Measurements from ENCODE around the gene MZF1.

Gene MZF1

GRCh38 chr19:58558623-58559274 lies 14.4 kb downstream of the MZF1 start:
- H3K27ac ChIP-seq (ENCODE audit: low read length): peak overlapping the region; percentile 98
- H3K9ac ChIP-seq (ENCODE audit: low read depth, low read length): peak overlapping the region; percentile 99
- H3K36me3 ChIP-seq (ENCODE audit: insufficient read depth, low read depth, low read length): peaks cover 13% of the 10 kb centered on the region
- peaks cover 14% of the 10 kb centered on the region for H3K4me1 ChIP-seq (ENCODE audit: insufficient read depth, low read length)
- peaks cover 36% of the 10 kb centered on the region for H3K27me3 ChIP-seq (ENCODE audit: insufficient read depth, low read length)
- no peaks in the 10 kb centered on the region for H3K9me3 ChIP-seq (ENCODE audit: insufficient read depth, low read depth, low read length)
- H3K4me3 ChIP-seq (ENCODE audit: low read length): peak overlapping the region; percentile 92

GRCh38 chr19:58558066-58558622 lies 15.0 kb downstream of the MZF1 start, which contains the start of gene UBE2M:
UBE2M (minus strand) TSS chr19:58558611; CDS start chr19:58558381, 230 bp downstream.
- Histone ChIP-seq H3K36me3 (ENCODE audit: insufficient read depth, low read depth, low read length) (peaks cover 13% of the 10 kb centered on the region), H3K4me1 (ENCODE audit: insufficient read depth, low read length) (peaks cover 16% of the 10 kb centered on the region)

GRCh38 chr19:58557221-58558065 lies 15.7 kb downstream of the MZF1 start:
- Histone ChIP-seq H3K9ac (ENCODE audit: low read depth, low read length) (peak overlapping the region; percentile 98), H3K9me3 (ENCODE audit: insufficient read depth, low read depth, low read length) (no peaks in the 10 kb centered on the region), H3K36me3 (ENCODE audit: insufficient read depth, low read depth, low read length) (peaks cover 18% of the 10 kb centered on the region), H3K4me1 (ENCODE audit: insufficient read depth, low read length) (peaks cover 16% of the 10 kb centered on the region), H3K27me3 (ENCODE audit: insufficient read depth, low read length) (peaks cover 23% of the 10 kb centered on the region), H3K27ac (ENCODE audit: low read length) (no peak overlapping the region), H3K4me3 (ENCODE audit: low read length) (peak overlapping the region; percentile 99)

More at GRCh38 chr19:58558066-58558622, 15.0 kb downstream of the MZF1 start, which contains the start of gene UBE2M:
- peak within 1 kb of the TSS; percentile 98 for H3K27ac ChIP-seq (ENCODE audit: low read length)
- peak within 1 kb of the TSS; percentile 99 for H3K9ac ChIP-seq (ENCODE audit: low read depth, low read length)
- H3K27me3 ChIP-seq (ENCODE audit: insufficient read depth, low read length): peaks cover 30% of the 10 kb centered on the region
- H3K4me3 ChIP-seq (ENCODE audit: low read length): peak within 1 kb of the TSS; percentile 99
- H3K9me3 ChIP-seq (ENCODE audit: insufficient read depth, low read depth, low read length): no peaks in the 10 kb centered on the region

GRCh38 chr19:58556622-58557220 lies 16.4 kb downstream of the MZF1 start:
- peak overlapping the region; percentile 99; the same call in 1 of the 2 replicates for H3K4me3 ChIP-seq (ENCODE audit: low read length)
- peak overlapping the region; percentile 98 for H3K9ac ChIP-seq (ENCODE audit: low read depth, low read length)
- H3K36me3 ChIP-seq (ENCODE audit: insufficient read depth, low read depth, low read length): peaks cover 26% of the 10 kb centered on the region
- no peaks in the 10 kb centered on the region for H3K9me3 ChIP-seq (ENCODE audit: insufficient read depth, low read depth, low read length)
- peaks cover 16% of the 10 kb centered on the region for H3K4me1 ChIP-seq (ENCODE audit: insufficient read depth, low read length)
- H3K27me3 ChIP-seq (ENCODE audit: insufficient read depth, low read length): peaks cover 15% of the 10 kb centered on the region
- H3K27ac ChIP-seq (ENCODE audit: low read length): no peak overlapping the region

- H3K36me3 ChIP-seq (ENCODE audit: insufficient read depth, low read depth, low read length): peaks cover 32% of the 10 kb centered on the region
- H3K9ac ChIP-seq (ENCODE audit: low read depth, low read length): no peak overlapping the region
These were observed 17.1 kb downstream of the MZF1 start for GRCh38 chr19:58555920-58556621.

GRCh38 chr19:58555369-58555885 lies 17.7 kb downstream of the MZF1 start:
- Histone ChIP-seq H3K27ac (ENCODE audit: low read length) (peak overlapping the region; percentile 89), H3K27me3 (ENCODE audit: insufficient read depth, low read length) (peaks cover 2% of the 10 kb centered on the region; the same call in 1 of the 2 replicates), H3K4me1 (ENCODE audit: insufficient read depth, low read length) (peaks cover 16% of the 10 kb centered on the region), H3K36me3 (ENCODE audit: insufficient read depth, low read depth, low read length) (peaks cover 39% of the 10 kb centered on the region), H3K9ac (ENCODE audit: low read depth, low read length) (peak overlapping the region; percentile 87; the same call in 1 of the 2 replicates), H3K9me3 (ENCODE audit: insufficient read depth, low read depth, low read length) (no peaks in the 10 kb centered on the region), H3K4me3 (ENCODE audit: low read length) (peak overlapping the region; percentile 89)

More at GRCh38 chr19:58555920-58556621, 17.1 kb downstream of the MZF1 start:
- peaks cover 16% of the 10 kb centered on the region for H3K4me1 ChIP-seq (ENCODE audit: insufficient read depth, low read length)
- no peaks in the 10 kb centered on the region for H3K9me3 ChIP-seq (ENCODE audit: insufficient read depth, low read depth, low read length)
- peak overlapping the region; percentile 99; the same call in 1 of the 2 replicates for H3K4me3 ChIP-seq (ENCODE audit: low read length)
- H3K27me3 ChIP-seq (ENCODE audit: insufficient read depth, low read length): peaks cover 9% of the 10 kb centered on the region
- H3K27ac ChIP-seq (ENCODE audit: low read length): no peak overlapping the region

- H3K36me3 ChIP-seq (ENCODE audit: insufficient read depth, low read depth, low read length): peaks cover 46% of the 10 kb centered on the region
- peak within 1 kb of the TSS; percentile 89 for H3K27ac ChIP-seq (ENCODE audit: low read length)
- H3K4me3 ChIP-seq (ENCODE audit: low read length): peak within 1 kb of the TSS; percentile 89
- peaks cover 11% of the 10 kb centered on the region for H3K4me1 ChIP-seq (ENCODE audit: insufficient read depth, low read length)
- H3K9ac ChIP-seq (ENCODE audit: low read depth, low read length): peak within 1 kb of the TSS; percentile 93
- no peaks in the 10 kb centered on the region for H3K9me3 ChIP-seq (ENCODE audit: insufficient read depth, low read depth, low read length)
- no peaks in the 10 kb centered on the region for H3K27me3 ChIP-seq (ENCODE audit: insufficient read depth, low read length)
These were observed 18.4 kb downstream of the MZF1 start, which contains the start of gene CHMP2A for GRCh38 chr19:58554494-58555368. CHMP2A (minus strand) TSS chr19:58555105; CDS start chr19:58554212, 893 bp downstream.

- H3K27me3 ChIP-seq (ENCODE audit: insufficient read depth, low read length): no peaks in the 10 kb centered on the region
- H3K36me3 ChIP-seq (ENCODE audit: insufficient read depth, low read depth, low read length): peaks cover 53% of the 10 kb centered on the region
- H3K4me3 ChIP-seq (ENCODE audit: low read length): peak overlapping the region; percentile 89
- peaks cover 10% of the 10 kb centered on the region for H3K4me1 ChIP-seq (ENCODE audit: insufficient read depth, low read length)
- H3K9ac ChIP-seq (ENCODE audit: low read depth, low read length): peak overlapping the region; percentile 93
- H3K9me3 ChIP-seq (ENCODE audit: insufficient read depth, low read depth, low read length): no peaks in the 10 kb centered on the region
- peak overlapping the region; percentile 80 for H3K27ac ChIP-seq (ENCODE audit: low read length)
These were observed 19.2 kb downstream of the MZF1 start for GRCh38 chr19:58553799-58554493.

GRCh38 chr19:58552655-58553054 lies 20.5 kb downstream of the MZF1 start:
- no peak overlapping the region for H3K9ac ChIP-seq (ENCODE audit: low read depth, low read length)
- H3K27ac ChIP-seq (ENCODE audit: low read length): no peak overlapping the region
- no peaks in the 10 kb centered on the region for H3K27me3 ChIP-seq (ENCODE audit: insufficient read depth, low read length)
- peaks cover 10% of the 10 kb centered on the region for H3K4me1 ChIP-seq (ENCODE audit: insufficient read depth, low read length)
- H3K4me3 ChIP-seq (ENCODE audit: low read length): no peak overlapping the region
- H3K36me3 ChIP-seq (ENCODE audit: insufficient read depth, low read depth, low read length): peaks cover 66% of the 10 kb centered on the region
- no peaks in the 10 kb centered on the region for H3K9me3 ChIP-seq (ENCODE audit: insufficient read depth, low read depth, low read length)

Data from iPS-20b (cell line).